H1 (cell line): ENCODE data around the gene MRPL52. TPM values are rescaled to one million over a fixed set of nuclear protein-coding genes. Genes with fewer than 3 reads are reported as not detected.

Source experiments
- CTCF ChIA-PET: fragments of 300-600 bp; sonication (Branson Sonifier 250); formaldehyde crosslinking; loops from one replicate; lab custom pipeline; 2021; ENCODE audit not compliant: partially characterized antibody; lab: Charles Lee
- POLR2A ChIA-PET: fragments of 300-600 bp; sonication (Branson Sonifier 250); formaldehyde crosslinking; loops from one replicate; lab custom pipeline; 2021; ENCODE audit warnings: inconsistent platforms; ENCODE audit not compliant: partially characterized antibody; lab: Charles Lee
- DNase-seq, 2 experiments: peaks; one replicate each; pipeline versions ENCODE4 v3.0.0 to v3.0.0-alpha.2; 2010 to 2022; ENCODE audit warnings: low spot score in 2 of 2, low read depth in 1 of 2, mixed read lengths in 1 of 2
- FAIRE-seq: peaks from 2 replicates; lab custom pipeline; 2011; peaks lifted over from hg19 to GRCh38; lab: Jason Lieb, UNC
- H2AFZ ChIP-seq: 2 replicates; pipeline ENCODE4 v1.8.1; 2012; ENCODE audit warnings: low read length, inconsistent platforms
- H2AK5ac ChIP-seq: 2 replicates; pipeline ENCODE4 v1.6.1; 2013; ENCODE audit warnings: low read depth, low read length
- H2BK120ac ChIP-seq: replicated peaks from 2 replicates; pipeline ENCODE3; 2013; ENCODE audit warnings: low read depth, low read length, inconsistent platforms
- H2BK12ac ChIP-seq: 2 replicates; pipeline ENCODE4 v1.6.1; 2013; ENCODE audit warnings: low read depth, low read length
- H2BK15ac ChIP-seq: 2 replicates; pipeline ENCODE4 v1.6.1; 2013; ENCODE audit warnings: low read length
- H2BK20ac ChIP-seq: 2 replicates; pipeline ENCODE4 v1.6.1; 2013; ENCODE audit warnings: low read length
- H2BK5ac ChIP-seq: 2 replicates; pipeline ENCODE4 v1.6.1; 2013; ENCODE audit warnings: low read depth, low read length
- H3K14ac ChIP-seq: 2 replicates; pipeline ENCODE4 v1.6.1; 2013; ENCODE audit warnings: inconsistent platforms; ENCODE audit not compliant: insufficient read length
- H3K18ac ChIP-seq: 2 replicates; pipeline ENCODE4 v1.6.1; 2013; ENCODE audit warnings: low read length; ENCODE audit errors: extremely low read depth
- H3K23ac ChIP-seq: 2 replicates; pipeline ENCODE4 v1.6.1; 2013; ENCODE audit warnings: inconsistent platforms; ENCODE audit not compliant: insufficient read length
- H3K23me2 ChIP-seq: 2 replicates; pipeline ENCODE4 v1.6.1; 2013; ENCODE audit warnings: low read depth, low read length
- H3K27ac ChIP-seq: 2 replicates; pipeline ENCODE4 v1.6.1; 2011; ENCODE audit warnings: low read depth, low read length, inconsistent platforms
- H3K27me3 ChIP-seq, 4 experiments: replicated peaks in 1 of 4; 1 replicate in 1 of 4; 2 replicates in 3 of 4; pipeline versions ENCODE4 v1.6.1 to v1.8.1; 2011 to 2013; ENCODE audit warnings: low read length in 3 of 4, mild to moderate bottlenecking in 3 of 4, inconsistent platforms in 2 of 4, mixed read lengths in 2 of 4, moderate library complexity in 1 of 4; ENCODE audit not compliant: control insufficient read depth in 3 of 4, insufficient read depth in 3 of 4; ENCODE audit errors: extremely low read depth in 1 of 4
- H3K36me3 ChIP-seq, 4 experiments: 2 replicates each; pipeline versions ENCODE4 v1.6.1 to v1.8.1; 2011 to 2013; ENCODE audit warnings: mild to moderate bottlenecking in 4 of 4, low read length in 3 of 4, moderate library complexity in 2 of 4, control low read depth in 1 of 4, inconsistent platforms in 1 of 4; ENCODE audit not compliant: insufficient read depth in 4 of 4, control insufficient read depth in 2 of 4
- H3K4ac ChIP-seq: replicated peaks from 2 replicates; pipeline ENCODE3; 2013; ENCODE audit warnings: low read length, low read depth, mixed read lengths, inconsistent platforms; ENCODE audit not compliant: insufficient read length
- H3K4me1 ChIP-seq, 4 experiments: replicated peaks in 1 of 4; 1 replicate in 1 of 4; 2 replicates in 3 of 4; pipeline versions ENCODE4 v1.6.1 to v1.8.1; 2011 to 2013; ENCODE audit warnings: low read length in 3 of 4, inconsistent platforms in 2 of 4, mixed read lengths in 1 of 4; ENCODE audit not compliant: insufficient read depth in 4 of 4, control insufficient read depth in 3 of 4
- H3K4me2 ChIP-seq, 2 experiments: 2 replicates each; pipeline versions ENCODE4 v1.6.1 to v1.8.1; 2011 to 2013; ENCODE audit warnings: low read depth in 2 of 2, low read length in 2 of 2, control low read depth in 1 of 2, inconsistent platforms in 1 of 2, mild to moderate bottlenecking in 1 of 2; ENCODE audit not compliant: insufficient read depth in 1 of 2
- H3K4me3 ChIP-seq, 4 experiments: fragments of 200-600, 300-600 bp in 1 of 4; sonication (generic), shearing (Covaris generic), sonication (Bioruptor Twin) in 1 of 4; 2 replicates each; pipeline versions ENCODE4 v1.5.1 to v1.8.1; 2011 to 2016; ENCODE audit warnings: low read length in 4 of 4, low read depth in 3 of 4, control low read depth in 2 of 4, inconsistent platforms in 2 of 4, mild to moderate bottlenecking in 2 of 4, mixed read lengths in 1 of 4, moderate library complexity in 1 of 4; ENCODE audit not compliant: insufficient read depth in 2 of 4; ENCODE audit errors: extremely low read depth in 1 of 4
- H3K56ac ChIP-seq: replicated peaks from 2 replicates; pipeline ENCODE3; 2013; ENCODE audit warnings: low read depth, mild to moderate bottlenecking, mixed read lengths, low read length, inconsistent platforms; ENCODE audit not compliant: insufficient read length
- H3K79me1 ChIP-seq: 2 replicates; pipeline ENCODE4 v1.6.1; 2013; ENCODE audit warnings: low read depth, low read length, control low read depth
- H3K79me2 ChIP-seq, 2 experiments: 2 replicates each; pipeline versions ENCODE4 v1.6.1 to v1.8.1; 2012 to 2013; ENCODE audit warnings: low read length in 2 of 2, mild to moderate bottlenecking in 2 of 2, inconsistent platforms in 1 of 2; ENCODE audit not compliant: insufficient read depth in 2 of 2, control insufficient read depth in 1 of 2
- H3K9ac ChIP-seq, 4 experiments: replicated peaks in 1 of 4; 1 replicate in 1 of 4; 2 replicates in 3 of 4; pipeline versions ENCODE4 v1.6.1 to v1.8.1; 2011 to 2013; ENCODE audit warnings: low read depth in 3 of 4, low read length in 3 of 4, control low read depth in 2 of 4, mild to moderate bottlenecking in 2 of 4, moderate library complexity in 2 of 4, inconsistent platforms in 1 of 4; ENCODE audit errors: extremely low read depth in 1 of 4
- H3K9me3 ChIP-seq, 2 experiments: 2 replicates each; pipeline versions ENCODE4 v1.6.1 to v1.8.1; 2012 to 2013; ENCODE audit warnings: mild to moderate bottlenecking in 2 of 2, moderate library complexity in 2 of 2, control low read depth in 1 of 2, inconsistent platforms in 1 of 2, low read depth in 1 of 2, low read length in 1 of 2, mixed read lengths in 1 of 2; ENCODE audit not compliant: insufficient read depth in 2 of 2
- H4K20me1 ChIP-seq, 2 experiments: replicated peaks in 1 of 2; 2 replicates each; pipeline versions ENCODE3 to v1.8.1; 2011 to 2013; ENCODE audit warnings: inconsistent platforms in 2 of 2, low read length in 2 of 2, mild to moderate bottlenecking in 1 of 2; ENCODE audit not compliant: insufficient read depth in 2 of 2, control insufficient read depth in 1 of 2
- H4K5ac ChIP-seq: 2 replicates; pipeline ENCODE4 v1.6.1; 2013; ENCODE audit warnings: low read length, low read depth, mixed read lengths, inconsistent platforms; ENCODE audit not compliant: insufficient read length
- H4K8ac ChIP-seq: 2 replicates; pipeline ENCODE4 v1.8.0; 2013; ENCODE audit warnings: mild to moderate bottlenecking, moderate library complexity, low read length, inconsistent platforms; ENCODE audit not compliant: insufficient read depth; ENCODE audit errors: extremely low read depth
- H4K91ac ChIP-seq: replicated peaks from 2 replicates; pipeline ENCODE3; 2013; ENCODE audit warnings: low read length, mixed read lengths, inconsistent platforms; ENCODE audit not compliant: insufficient read length
- CEBPB ChIP-seq: IDR thresholded peaks from 2 replicates; pipeline ENCODE4 v1.6.1; 2012; ENCODE audit warnings: low read depth, low read length
- EGR1 ChIP-seq: IDR thresholded peaks from 2 replicates; pipeline ENCODE4 v1.6.1; 2011; ENCODE audit warnings: low read depth, low read length, borderline replicate concordance
- EP300 ChIP-seq, 2 experiments: IDR thresholded peaks; 1 replicate in 1 of 2; 2 replicates in 1 of 2; pipeline ENCODE4 v1.6.1; 2011 to 2012; ENCODE audit warnings: low read depth in 2 of 2, low read length in 2 of 2, mild to moderate bottlenecking in 2 of 2, borderline replicate concordance in 1 of 2, inconsistent platforms in 1 of 2, moderate library complexity in 1 of 2
- EZH2 ChIP-seq: fragments of 200-600 bp; sonication (generic); IDR thresholded peaks from 2 replicates; pipeline ENCODE4 v1.7.1; 2012; ENCODE audit warnings: low read depth, mild to moderate bottlenecking, moderate library complexity, low read length, inconsistent platforms; ENCODE audit not compliant: severe bottlenecking
- FOSL1 ChIP-seq: IDR thresholded peaks from 2 replicates; pipeline ENCODE4 v1.6.1; 2011; ENCODE audit warnings: mild to moderate bottlenecking, low read depth, low read length, moderate library complexity; ENCODE audit not compliant: insufficient read depth
- KDM4A ChIP-seq: IDR thresholded peaks from one replicate; pipeline ENCODE4 v1.7.1; 2012; ENCODE audit warnings: low read depth, mild to moderate bottlenecking, moderate library complexity, low read length, inconsistent platforms; ENCODE audit not compliant: severe bottlenecking
- NRF1 ChIP-seq: IDR thresholded peaks from 2 replicates; pipeline ENCODE4 v1.6.1; 2011; ENCODE audit warnings: mild to moderate bottlenecking, low read depth, low read length, improper control_type of control experiment
- RNF2 ChIP-seq: fragments of 200-900, 300-1000 bp; sonication (generic); IDR thresholded peaks from 2 replicates; pipeline ENCODE4 v1.7.1; 2016; ENCODE audit warnings: borderline replicate concordance, low read depth, mild to moderate bottlenecking, antibody characterized with exemption, low read length; ENCODE audit not compliant: poor library complexity, severe bottlenecking; ENCODE audit errors: missing control alignments
- SAP30 ChIP-seq: fragments of 300-600 bp; sonication (generic); IDR thresholded peaks from 2 replicates; pipeline ENCODE4 v1.7.1; 2012; ENCODE audit warnings: low read length, moderate library complexity, mild to moderate bottlenecking, inconsistent platforms; ENCODE audit not compliant: insufficient read depth, insufficient replicate concordance
- SP1 ChIP-seq: IDR thresholded peaks from 2 replicates; pipeline ENCODE4 v1.6.1; 2011; ENCODE audit warnings: low read depth, low read length
- WGBS, 2 experiments: shearing (Covaris generic) in 1 of 2; methylation state at CpG; one replicate each; pipeline versions ENCODE4 v1.1.6 to v1.1.7; 2013 to 2015; ENCODE audit warnings: low lambda C conversion rate in 2 of 2, mixed read lengths in 2 of 2, inconsistent platforms in 1 of 2, low coverage in 1 of 2, missing lambda C conversion rate in 1 of 2; ENCODE audit not compliant: insufficient replicate concordance in 2 of 2, insufficient coverage in 1 of 2, insufficient read length in 1 of 2; ENCODE audit errors: extremely low coverage in 1 of 2, missing lambda C conversion rate in 1 of 2; 5-methylcytosine and 5-hydroxymethylcytosine counted together
- polyA plus RNA-seq, 7 experiments: library from polyadenylated mRNA; depleted of rRNA in 3 of 7; stranded (reverse) in 5 of 7; unstranded in 2 of 7; fragments of >200 nt in 5 of 7; fragments of 200-250 nt in 2 of 7; gene quantifications; 1 replicate in 5 of 7; 2 replicates in 1 of 7; 4 replicates in 1 of 7; pipeline versions ENCODE4 v1.2.1 to v1.2.3, GENCODE V29; 2011 to 2013; ENCODE audit warnings: missing spikeins in 2 of 7, mixed read lengths in 2 of 7
- total RNA-seq: library from RNA; stranded (reverse); fragmentation: NEBNext Ultra II Directional; extraction: Animal tissue kit (Norgen Biotek cat#: 25700); gene quantifications from 2 replicates; pipeline ENCODE4 v1.2.1, GENCODE V29; 2021

Gene MRPL52
- total and polyA plus RNA-seq, 2 of the 8 experiments (the other 6 are each of a cell fraction or from before 2014, with no cell fraction given): 70.5 to 176 TPM

DNA sequence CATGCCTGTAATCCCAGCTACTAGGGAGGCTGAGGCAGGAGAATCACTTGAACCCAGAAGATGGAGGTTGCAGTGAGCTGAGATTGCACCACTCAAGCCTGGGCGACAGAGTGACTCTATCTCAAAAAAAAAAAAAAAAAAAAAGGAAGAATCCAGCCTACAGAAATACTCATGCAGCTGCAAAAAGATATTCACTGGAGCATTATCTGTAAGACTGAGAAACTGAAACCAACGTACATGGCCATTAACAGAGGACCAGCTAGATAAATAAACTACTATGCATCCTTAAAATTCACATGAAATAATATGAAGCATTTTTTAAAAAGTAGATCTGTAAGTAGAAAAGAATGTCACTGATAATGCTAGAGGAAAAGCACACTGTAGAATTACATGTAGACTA is 18.0 kb upstream of the MRPL52 start:
- no peak overlapping the region for H4K8ac ChIP-seq
- H3K23ac ChIP-seq: no peak overlapping the region
- no peak for TF ChIP-seq CEBPB
- TF ChIP-seq EGR1: no peak
- no peak for TF ChIP-seq RNF2
- no peak for TF ChIP-seq EP300 (IDR thresholded peaks at IDR 0.05; ENCODE audit: borderline replicate concordance in 1 of 2, low read depth in 2 of 2, low read length in 2 of 2)
- TF ChIP-seq KDM4A: no peak
- no peak for TF ChIP-seq SAP30
- TF ChIP-seq SP1: no peak
- no peak for TF ChIP-seq EZH2
- no peak for TF ChIP-seq FOSL1
- no peak for TF ChIP-seq NRF1
- ChIA-PET CTCF (interaction anchor here (0.7 to 53.1 kb wide), 7 partner anchors 9 to 413 kb away, joined by 3 to 1562 read pairs (median 4); partner anchors contain the start of genes LRP10, MMP14 and REM2), POLR2A (interaction anchor here (1.1 to 2.2 kb wide), 2 partner anchors 10 to 25 kb away, joined by 4 to 8 read pairs; no protein-coding TSS in a partner anchor)
- H3K4me1 ChIP-seq: peaks cover 5 to 18% (median 11%) of the 10 kb centered on the region in 4 experiments
- no peak overlapping the region for H2BK12ac ChIP-seq
- no peak overlapping the region for H3K56ac ChIP-seq
- H3K23me2 ChIP-seq: no peaks in the 10 kb centered on the region; the same call in 1 of the 2 replicates
- no peak for FAIRE-seq
- H4K20me1 ChIP-seq: no peaks in the 10 kb centered on the region
- no peak overlapping the region for H2BK20ac ChIP-seq
- no peaks in the 10 kb centered on the region for H3K36me3 ChIP-seq
- H3K79me2 ChIP-seq: no peaks in the 10 kb centered on the region
- H2BK15ac ChIP-seq: no peak overlapping the region
- H3K27me3 ChIP-seq: no peaks in the 10 kb centered on the region
- no peak overlapping the region for H3K27ac ChIP-seq
- no peak overlapping the region for H3K4me3 ChIP-seq
- no peak overlapping the region for H2AFZ ChIP-seq
- no peak overlapping the region for H2BK120ac ChIP-seq
- no peak overlapping the region for H4K91ac ChIP-seq
- no peak overlapping the region for H3K9ac ChIP-seq
- H4K5ac ChIP-seq: no peak overlapping the region
- no peaks in the 10 kb centered on the region for H3K9me3 ChIP-seq
- H3K4me2 ChIP-seq: no peak overlapping the region
- DNase-seq: no peak
- no peak overlapping the region for H2BK5ac ChIP-seq
- no peak overlapping the region for H3K4ac ChIP-seq
- H3K14ac ChIP-seq: no peak overlapping the region
- H3K18ac ChIP-seq: no peak overlapping the region
- 82% methylated on average over 2 of the region's 2 CpGs; no CpG with 5 or more reads in 1 of the 2 experiments for WGBS, 2 experiments
- no peaks in the 10 kb centered on the region for H3K79me1 ChIP-seq
- H2AK5ac ChIP-seq: no peak overlapping the region
